ENCODE data around the gene C14orf119.

Gene C14orf119

DNA sequence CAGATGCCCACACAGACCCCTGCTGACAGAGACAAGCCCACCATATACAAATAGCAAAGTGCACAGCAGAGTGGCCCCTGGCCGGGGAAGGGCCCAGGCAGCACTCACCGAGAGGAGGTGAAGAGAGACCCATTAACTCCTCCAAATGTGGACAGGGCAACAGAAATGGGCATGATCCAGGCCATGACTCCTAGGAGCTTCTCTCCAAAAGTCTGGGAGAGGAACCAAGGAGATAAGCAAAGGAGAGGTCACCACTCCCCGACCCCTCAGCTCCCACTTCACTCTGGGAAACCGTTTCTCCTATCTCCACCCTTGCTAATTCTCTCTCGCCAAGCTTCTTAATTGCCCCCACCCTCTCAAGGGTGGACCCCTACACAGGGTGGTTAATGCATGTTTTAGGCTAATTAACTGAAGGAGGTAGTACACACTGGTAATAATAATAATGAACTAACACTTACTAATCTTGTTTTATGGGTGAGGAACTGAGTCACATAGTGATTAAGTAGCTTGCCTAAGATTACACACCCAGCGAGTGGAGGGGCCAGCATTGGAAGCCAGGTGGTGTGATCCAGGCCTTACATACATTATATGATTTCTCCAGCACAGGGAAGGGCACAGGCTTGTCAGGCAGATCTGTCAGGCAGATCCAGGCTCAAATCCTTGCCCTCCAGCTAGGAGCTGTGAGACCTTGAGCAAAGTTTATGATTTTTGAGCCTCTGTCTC, 42.7 kb downstream of the C14orf119 start:
- H3K27ac ChIP-seq, result peak overlapping the region in 12 of 21 experiments; percentile 16 to 79 (median 49)

DNA sequence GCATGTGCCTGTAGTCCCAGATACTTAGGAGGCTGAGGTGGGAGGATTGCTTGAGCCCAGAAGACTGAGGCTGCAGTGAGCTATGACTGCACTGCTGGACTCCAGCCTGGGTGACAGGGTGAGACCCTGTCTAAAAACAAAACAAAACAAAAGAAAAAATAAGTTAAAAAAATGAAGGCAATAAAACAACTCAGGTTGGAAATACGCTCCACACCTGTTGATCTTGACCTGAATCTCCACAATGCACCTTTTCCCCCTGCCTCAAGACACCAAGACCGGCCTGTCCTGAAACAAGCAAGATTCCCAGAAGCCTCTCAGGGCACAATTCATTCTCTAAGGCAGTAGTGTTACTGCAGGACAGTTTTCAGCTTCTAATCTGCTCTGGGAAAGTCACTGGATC, 44.6 kb downstream of the C14orf119 start:
- Histone ChIP-seq H3K27ac (no peak overlapping the region), H3K4me3 (no peak overlapping the region)

More for the DNA sequence above, 42.7 kb downstream of the C14orf119 start:
- no peak overlapping the region for H3K4me3 ChIP-seq

DNA sequence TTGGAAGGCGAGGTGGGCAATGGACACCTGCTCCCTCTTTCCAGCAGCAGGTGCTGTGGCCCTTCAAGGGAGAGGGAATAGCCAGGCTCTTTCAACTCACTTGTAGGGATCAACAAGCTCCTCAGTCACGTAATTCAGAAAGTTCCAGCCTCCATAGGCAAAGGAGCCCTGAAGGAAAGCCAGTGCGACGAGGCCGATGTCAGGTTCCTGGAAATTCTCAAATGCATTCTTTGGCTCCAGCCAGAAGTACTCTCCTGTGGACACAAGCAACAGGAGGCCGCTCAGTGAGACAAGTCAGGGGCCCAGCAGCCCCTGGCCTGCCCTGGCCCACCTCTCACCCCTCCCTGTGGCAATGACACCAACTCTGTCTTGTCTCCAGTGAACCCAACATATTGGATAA, 45.1 kb downstream of the C14orf119 start:
- Histone ChIP-seq H3K4me3 (no peak overlapping the region), H3K27ac (peak overlapping the region in 1 of 21 experiments; percentile 51)

DNA sequence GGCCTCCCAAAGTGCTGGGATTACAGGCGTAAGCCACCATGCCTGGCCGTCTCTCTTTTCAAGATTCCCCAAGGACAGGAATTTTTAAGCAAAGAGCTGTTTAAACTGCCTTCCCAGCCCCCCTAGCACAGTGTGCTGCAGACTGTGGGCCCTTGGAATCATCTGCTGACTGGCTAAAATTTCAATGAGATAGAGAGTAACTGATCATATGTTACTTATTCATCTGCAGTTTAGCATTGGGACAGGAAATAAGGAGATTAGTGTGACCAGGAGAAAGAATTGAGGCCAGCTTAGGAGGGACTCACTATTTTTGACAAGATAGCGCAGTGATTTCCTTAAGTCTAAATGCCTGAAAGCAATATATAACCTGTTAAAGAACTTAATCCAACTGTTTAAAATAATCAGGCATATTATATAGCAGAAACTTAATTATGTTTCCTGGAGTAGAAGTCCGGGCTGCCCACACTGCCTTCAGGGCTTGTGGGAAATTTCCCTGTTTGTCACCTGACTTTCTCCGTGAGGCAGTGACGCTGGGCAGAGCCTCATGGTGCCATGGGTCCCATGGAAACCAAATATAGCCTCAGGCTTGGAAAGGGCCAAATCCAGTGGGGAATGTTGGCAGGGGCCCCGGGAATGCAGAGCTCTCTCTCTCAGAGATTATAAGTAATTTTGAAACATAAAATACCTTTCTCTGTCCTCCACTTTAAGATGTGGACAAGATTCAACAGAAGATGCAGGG, 46.6 kb downstream of the C14orf119 start:
- no peak overlapping the region for H3K4me3 ChIP-seq
- peak overlapping the region in 2 of 21 experiments; percentile 63 to 65 for H3K27ac ChIP-seq

DNA sequence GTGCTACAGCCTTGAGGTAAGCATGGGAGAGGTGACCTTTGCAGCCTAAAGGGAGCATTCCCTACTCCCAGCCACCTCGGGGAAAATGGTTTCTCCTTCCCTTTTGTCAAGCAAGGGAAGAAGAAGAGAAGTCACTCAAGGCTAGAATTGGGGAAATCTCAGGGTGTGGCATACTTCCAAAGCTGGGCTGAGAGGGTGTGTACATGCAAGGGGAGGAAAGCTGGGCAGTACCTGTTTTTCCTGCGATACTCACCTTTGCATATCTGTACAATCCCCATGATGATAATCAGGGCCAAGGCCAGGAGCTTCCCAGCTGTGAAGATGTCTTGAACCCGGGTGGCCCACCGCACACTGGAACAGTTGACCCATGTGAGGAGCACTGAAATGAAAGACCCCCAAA, 47.5 kb downstream of the C14orf119 start:
- no peak overlapping the region for H3K4me3 ChIP-seq
- H3K27ac ChIP-seq, result peak overlapping the region in 2 of 21 experiments; percentile 34 to 65

DNA sequence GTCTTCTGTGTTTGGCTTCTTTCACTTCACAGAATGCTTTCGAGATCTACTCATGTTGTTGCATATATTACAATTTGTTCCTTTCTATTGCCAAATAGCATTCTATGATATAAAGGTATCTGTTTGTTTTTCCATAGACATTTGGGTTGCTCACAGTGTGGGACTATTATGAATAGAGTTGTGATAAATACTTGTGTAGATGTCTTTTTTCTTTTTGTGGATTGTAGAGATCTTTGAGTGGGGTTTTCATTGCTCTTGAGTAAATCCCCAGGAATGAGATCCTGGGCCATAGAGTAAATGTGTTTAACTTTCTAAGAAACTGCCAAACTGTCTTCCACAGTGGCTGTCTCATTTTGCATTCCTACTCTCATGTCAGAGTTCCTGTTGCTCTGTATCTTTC, 48.6 kb downstream of the C14orf119 start:
- no peak overlapping the region for H3K27ac ChIP-seq
- no peak overlapping the region for H3K4me3 ChIP-seq

DNA sequence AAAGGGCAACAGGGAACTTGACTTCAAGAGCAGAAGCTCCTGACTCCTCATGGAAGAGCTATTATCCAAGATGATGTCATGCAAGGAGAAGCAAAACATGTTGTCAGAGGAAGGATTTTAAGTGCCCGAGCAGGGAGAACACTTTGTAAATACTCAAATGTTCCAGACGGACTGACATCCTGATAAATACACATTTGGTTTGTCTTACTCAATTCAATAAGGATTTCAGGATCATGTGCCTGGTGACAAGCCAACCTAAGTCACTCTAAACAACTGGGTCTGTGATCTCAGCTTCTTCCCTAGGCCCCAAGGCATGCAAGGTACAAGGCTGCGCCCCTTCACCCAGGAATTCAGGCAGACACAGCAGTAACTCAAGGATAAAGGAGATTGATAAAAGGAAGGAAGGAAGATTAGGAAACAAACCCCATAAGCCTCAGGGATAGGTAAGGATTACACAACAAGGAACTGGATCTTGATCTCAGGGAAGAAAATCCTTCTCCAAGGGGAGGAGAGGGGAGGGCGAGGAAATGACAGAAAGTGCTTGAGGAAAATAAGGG, 50.6 kb downstream of the C14orf119 start:
- no peak overlapping the region for H3K4me3 ChIP-seq
- peak overlapping the region in 6 of 21 experiments; percentile 18 to 70 (median 28) for H3K27ac ChIP-seq

DNA sequence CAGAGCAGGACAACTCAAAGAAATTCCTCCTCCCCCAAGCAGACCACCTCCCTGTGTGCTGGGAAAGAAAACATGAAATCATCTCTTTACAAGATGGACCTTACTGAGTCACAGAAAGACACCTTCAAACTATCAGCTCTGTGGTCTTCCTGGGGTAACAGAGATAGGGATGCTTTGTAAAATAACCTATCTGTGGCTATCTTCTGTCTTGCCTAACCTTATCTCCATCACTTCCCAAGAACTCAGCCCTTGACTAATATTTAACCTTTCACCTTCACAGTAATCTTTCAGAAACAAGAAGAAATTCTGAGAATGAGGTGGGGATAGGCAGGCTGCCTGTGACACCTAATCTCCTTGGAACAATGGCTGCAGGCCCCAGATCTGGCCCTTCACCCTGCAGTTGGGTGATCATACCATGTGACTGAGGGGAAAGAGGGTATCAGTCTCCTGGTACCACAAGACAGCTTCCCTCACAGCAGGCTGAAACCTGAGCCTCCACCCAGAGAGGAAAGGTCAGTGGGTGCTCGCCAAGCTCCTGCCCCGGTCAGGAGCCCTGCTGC, 51.1 kb downstream of the C14orf119 start:
- Histone ChIP-seq H3K27ac (peak overlapping the region in 6 of 21 experiments; percentile 18 to 70 (median 28)), H3K4me3 (no peak overlapping the region)

DNA sequence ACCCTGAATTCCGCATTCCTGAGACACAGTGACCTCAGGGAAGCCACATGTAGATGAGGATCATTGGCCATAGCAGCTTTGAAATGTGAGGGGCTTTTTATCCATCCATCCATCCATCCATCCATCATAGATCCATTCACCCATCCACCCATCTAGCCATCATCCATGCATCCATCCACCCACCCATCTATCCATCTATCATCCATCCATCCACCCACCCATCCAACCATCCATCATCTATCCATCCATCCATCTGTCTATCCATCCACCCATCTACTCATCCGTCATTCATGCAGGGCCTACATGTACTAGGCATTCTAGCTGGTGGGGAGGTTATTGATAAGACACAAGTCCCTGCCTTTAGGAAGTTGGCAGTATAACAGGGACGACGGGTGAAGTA, 51.7 kb downstream of the C14orf119 start:
- Histone ChIP-seq H3K27ac (peak overlapping the region in 2 of 21 experiments; percentile 28 to 70), H3K4me3 (no peak overlapping the region)

DNA sequence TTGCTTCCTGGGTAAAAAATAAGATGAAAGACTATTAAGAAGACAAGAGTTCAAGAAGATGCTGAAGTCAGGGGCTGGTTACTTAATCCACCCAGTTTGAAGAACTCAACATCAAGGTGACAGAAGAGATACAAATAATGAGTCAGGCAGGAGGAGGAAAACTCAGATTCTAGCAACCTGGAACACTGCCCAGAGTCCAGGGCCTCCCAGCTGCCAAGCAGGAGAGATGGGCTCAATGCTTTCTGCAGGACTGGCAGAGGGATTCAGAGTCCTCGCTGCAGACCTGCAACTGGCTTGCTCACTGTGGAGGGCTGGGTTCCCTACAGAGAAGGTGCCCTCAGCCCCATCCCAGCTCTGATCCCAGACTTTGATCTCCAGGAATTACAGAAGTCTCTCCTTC, 52.4 kb downstream of the C14orf119 start:
- H3K27ac ChIP-seq, result peak overlapping the region in 1 of 21 experiments; percentile 46

DNA sequence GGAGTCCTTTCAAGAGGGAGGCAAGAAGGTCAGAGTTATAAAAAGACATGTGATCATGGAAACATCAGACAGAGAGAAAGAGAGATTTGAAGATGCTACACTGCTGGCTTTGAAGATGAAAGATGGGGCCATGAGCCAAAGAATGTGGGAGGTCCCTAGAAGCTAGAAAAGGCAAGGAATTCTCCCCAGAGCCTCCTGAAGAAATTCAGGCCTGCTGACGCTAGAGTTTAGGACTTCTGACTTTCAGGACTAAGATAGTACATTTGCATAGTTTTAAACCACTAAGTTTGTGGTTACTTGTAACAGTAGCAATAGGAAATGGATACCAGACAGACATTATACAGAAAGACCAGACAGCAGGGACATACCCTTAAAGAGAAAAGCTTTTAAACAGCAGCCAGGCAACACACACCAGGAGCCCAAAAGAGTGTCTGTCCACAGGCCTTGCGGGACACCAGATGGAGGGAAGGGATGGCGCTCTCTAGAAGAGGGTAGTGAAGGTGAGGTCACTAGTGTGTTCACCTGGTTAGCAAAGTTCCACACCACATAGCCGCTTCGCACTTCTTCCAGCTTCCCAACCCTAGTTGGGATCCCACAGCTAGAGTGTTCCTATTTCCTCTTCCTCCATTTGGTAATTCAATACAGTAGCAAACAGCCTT, 53.4 kb downstream of the C14orf119 start:
- Histone ChIP-seq H3K4me3 (no peak overlapping the region), H3K27ac (peak overlapping the region in 1 of 21 experiments; percentile 29)

More for the DNA sequence above, 52.4 kb downstream of the C14orf119 start:
- H3K4me3 ChIP-seq, result no peak overlapping the region

DNA sequence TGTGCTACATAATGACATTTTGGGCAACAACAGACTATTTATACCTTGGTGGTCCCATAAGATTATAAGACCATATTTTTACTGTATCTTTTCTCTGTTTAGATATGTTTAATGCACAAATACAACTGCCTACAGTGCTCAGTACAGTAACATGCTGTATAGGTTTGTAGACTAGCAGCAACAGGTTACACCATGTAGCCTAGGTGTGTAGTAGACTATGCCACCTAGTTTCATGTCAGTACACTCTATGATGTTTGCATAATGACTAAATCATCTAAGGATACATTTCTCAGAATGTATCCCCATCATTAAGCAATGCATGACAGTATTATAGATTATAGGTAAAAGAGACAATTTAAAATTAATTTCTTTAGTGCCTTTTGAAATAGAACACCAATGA, 54.4 kb downstream of the C14orf119 start:
- H3K4me3 ChIP-seq, result no peak overlapping the region
- no peak overlapping the region for H3K27ac ChIP-seq
